ENCODE results near the gene MTHFD2L.
A peak's percentile ranks its signal among the peaks of the same experiment; 100 is the strongest.
"Not testable (repeated sequence)": the region's sequence is repeated elsewhere in the genome, so short reads cannot be mapped to it uniquely, and the experiment has no call there.

Gene MTHFD2L

GRCh38 chr4:74157561-74158465, at the start of gene MTHFD2L:
Gene MTHFD2L, plus strand, starts transcription at chr4:74158118. Its CDS starts 21 bp downstream, at chr4:74158139.
- DNase-seq: peak; percentile 93

- DNase-seq: no peak
Measured at GRCh38 chr4:74108457-74109115, 49.3 kb upstream of the MTHFD2L start.

- DNase-seq: no peak
Measured at GRCh38 chr4:74109116-74109869, 48.6 kb upstream of the MTHFD2L start.

DNA sequence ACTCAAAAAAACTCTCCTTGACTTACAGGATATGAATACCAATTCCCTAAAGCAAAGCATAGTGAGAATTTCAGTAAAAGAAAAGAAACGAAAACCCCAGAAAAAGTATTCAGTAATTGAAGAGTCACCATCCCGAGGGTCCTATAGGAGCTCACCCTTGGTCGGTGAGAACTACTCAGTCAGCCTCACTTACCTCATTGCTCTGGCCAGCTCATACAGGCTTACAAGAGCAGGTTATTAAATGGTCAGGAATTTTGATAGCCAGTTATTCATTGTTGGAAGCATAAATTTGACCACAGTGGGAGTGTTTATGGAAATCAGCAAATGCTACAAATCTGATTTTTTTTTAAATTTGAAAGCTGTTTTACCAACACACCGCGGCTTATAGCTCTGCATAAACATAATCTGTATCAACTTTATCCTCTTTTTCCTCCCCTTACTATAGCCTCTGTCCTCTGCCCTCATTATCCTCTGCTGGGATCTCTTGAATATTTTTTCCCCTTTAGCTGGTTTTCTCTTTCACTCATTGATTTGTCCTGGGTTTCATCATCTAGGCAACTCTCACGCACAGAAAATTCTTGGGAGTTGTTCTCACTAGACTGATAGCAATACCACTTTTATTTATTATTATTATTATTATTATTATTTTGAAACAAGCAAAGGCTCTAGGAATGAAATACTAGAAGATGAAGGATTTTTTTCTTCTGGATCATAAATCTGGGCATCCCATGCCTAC, 47.9 kb upstream of the MTHFD2L start:
- no peak for DNase-seq

DNA sequence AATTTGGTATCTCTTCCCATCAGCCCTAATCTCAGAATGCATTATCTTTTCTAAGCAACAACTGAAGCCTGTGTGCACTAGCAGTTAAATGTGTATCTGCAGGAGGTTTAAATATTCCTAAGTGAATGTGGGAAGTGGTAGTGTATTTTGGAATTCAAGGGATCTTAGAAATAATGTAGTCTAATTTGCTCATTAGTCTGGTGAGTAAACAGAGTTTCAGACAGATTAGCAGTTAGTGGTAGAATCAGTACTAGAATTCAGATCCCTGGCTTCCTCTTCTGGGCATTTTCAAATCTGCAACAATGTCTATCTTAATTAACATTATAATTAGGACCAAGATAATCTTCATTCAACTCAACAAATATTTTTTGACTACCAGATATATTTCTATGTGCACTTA, 47.2 kb upstream of the MTHFD2L start:
- no peak for DNase-seq

DNA sequence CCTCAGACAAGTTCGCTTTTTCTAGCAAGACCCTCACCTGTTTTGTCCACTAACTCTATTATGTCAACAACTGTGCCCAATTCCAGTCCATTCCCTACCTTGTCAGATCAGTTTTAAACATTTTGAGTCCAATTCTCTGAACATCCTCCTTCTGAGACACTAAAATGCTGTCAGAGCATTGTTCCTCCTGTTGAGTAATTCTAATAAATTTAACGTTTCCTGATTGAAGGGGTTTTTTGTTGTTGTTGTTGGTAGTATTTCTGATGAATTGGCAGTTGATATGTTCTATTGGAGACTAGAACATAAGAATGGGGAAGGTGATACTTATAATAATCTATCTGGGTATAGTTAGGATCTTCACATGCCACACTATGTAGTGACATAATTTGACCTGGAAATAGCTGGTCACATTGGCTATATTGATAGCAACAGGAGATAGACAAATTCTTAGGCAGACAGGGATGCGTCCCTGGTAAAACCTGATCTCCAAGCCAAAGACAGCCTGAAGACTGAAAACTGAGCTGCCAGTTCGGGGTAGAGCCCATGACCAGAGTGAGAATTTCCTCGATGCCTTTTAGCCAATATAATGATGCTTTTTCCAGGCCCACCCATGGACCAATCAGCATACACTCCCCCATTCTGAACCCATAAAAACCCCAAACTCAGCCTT, 46.5 kb upstream of the MTHFD2L start:
- DNase-seq: no peak

GRCh38 chr4:74111990-74112389, 45.9 kb upstream of the MTHFD2L start:
- DNase-seq: no peak

DNA sequence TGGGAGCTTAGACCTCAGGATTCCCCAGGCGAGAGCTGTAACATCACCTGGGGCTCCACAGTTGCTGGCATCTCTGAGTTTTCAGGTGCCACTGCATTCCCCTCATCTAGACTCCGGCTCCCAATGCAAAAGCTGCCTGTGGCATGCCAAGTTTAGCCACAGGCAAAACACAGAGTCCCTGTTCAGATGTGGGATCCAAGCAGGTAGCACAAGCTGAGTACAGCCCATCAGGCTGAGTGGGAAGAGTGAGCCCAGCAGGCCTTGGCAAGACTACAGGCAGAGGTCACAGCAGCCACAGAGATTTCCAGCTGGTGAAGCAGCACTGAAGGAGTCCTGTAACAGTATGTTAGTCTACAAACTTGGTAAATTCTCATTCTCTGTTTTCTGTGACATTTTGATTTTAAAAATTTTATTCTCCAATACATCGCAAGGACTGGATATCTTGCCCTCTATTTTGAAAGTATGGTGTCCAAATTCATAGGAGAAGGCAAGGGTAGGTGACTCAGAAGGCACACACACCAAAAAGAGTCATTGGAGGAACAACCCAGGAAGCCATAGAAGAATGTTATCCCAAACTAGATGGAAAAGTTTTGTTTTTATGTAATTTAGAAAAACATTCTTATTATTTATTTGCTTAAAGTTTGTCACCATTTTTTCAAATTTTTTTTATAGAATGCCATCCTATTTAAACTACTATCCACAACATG, 45.4 kb upstream of the MTHFD2L start:
- no peak for DNase-seq

DNA sequence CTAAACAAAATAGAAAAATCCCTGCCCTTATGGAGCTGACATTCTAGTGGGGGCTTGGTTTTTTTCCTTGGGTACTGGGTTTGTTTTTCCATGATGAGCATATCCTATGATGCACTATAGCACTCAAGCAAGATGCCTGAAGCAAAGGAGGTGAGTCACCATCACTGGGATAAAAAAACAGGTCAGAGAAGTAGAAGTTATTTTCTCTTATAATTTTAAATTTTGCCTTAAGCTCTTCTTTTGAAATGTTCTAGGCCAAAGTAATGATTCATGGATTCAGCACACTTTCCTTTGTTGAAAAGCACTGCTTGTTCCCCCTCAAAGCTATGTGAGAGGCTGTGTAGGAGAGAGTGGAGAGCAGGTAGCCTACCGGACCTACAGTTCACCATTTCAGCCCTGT, 43.7 kb upstream of the MTHFD2L start:
- DNase-seq: no peak

DNA sequence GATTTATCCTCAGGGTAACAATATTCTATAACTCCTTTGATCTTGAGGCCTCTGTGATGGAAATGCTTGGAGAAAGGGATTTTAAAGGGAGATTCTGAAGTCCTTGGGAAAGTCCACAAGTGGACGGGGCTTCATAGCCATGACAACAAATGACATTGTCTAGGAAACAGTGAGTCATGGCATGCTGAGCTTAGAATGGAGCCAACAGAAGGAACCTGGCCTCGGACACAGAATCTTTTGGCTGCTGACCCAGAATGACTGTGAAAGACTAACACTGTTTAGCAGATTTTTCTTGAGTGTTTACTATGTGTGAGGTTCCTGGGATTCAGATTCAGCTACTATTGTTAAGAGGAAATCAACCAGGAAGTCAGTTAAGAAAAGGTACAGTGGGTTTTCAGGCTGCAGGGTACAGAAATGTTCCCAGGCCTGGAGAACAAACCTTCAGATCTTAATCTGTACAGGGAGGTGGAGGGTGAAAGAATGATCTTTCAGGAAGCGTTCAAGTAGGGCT, 40.8 kb upstream of the MTHFD2L start:
- DNase-seq: peak; percentile 80

- no peak for DNase-seq
Measured at GRCh38 chr4:74118600-74119338, 39.1 kb upstream of the MTHFD2L start.

DNA sequence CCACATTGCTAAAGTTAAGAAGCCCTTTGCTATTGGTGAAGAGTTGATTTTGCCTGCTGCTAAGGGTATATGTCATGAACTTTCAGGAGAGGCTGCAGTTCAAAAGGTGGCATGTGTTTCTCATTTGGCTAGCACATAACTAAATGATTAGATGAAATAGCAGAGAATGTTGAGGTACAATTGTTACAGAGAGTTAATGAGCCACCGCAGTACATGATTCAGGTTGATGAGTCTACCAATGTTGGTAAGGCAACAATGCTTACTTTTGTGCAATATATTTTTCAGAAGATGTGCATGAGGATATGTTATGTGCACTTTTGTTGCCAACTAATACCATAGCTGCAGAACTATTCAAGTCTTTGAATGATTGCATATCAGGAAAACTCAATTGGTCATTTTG, 37.8 kb upstream of the MTHFD2L start:
- no peak for DNase-seq

DNA sequence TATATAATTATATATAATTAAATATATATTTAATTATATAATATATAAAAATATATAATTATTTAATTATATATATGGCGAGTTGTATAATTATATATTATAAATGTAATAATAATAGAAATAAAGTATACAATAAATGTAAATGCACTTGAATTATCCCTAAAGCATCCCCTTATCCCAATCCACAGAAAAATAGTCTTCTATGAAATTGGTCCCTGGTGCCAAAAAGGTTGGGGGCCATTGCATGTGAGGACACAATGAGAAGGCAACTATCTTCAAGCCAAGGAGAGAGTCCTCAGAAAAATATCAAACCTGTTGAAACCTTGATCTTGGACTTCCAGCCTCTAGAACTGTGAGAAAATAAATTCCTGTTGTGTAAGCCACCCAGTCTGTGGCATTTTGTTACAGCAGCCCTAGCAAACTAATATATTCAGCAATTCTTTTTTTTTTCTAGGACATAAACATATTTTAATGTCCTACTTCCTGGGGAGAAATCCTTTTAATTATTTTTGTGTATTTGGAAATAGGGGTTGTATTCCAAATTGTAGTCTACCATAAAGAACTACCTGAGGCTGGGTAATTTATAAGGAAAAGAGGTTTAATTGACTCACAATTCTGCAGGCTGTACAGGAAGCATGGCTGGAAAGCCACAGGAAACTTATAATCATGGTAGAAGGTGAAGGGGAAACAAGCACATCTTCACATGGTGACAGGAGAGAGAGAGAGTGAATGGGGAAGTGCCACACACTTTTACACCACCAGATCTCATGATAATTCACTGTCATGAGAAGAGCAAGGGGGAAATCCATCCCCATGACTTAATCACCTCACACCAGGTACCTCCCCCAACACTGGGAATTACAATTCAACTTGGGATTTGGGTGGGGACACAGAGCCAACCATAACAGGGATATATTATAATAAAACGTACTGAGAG, 36.0 kb upstream of the MTHFD2L start:
- no peak for DNase-seq

DNA sequence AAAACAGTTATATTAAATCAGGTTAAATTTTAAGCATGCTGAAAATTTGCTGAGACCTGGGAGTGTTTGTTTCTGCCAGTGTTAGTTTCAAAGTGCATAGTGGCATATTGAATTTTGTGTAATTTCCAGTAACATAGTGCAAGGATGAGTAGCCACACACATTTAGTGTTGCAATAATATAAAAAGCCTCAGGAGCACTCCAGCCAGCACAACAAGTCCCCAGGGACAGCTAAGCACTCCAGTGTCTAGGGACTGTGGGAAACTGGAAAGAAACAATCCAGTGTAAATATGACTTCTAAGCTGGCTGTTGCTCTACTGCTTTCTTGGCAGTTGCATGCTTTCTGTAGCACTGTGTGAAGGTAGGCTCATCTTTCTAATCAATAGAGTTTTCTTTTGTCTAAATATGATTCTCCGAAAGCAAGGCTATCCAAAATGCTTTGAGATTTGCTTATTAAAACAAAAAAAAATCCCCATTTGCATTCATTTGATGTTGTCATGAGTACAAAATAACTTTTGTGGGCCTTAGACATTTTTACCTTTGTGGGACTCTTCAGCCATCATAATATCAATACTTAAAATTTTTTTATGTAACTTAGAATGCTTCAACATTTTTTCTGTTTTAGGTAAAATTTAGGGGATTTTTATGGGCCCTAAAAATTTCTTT, 34.7 kb upstream of the MTHFD2L start:
- no peak for DNase-seq

DNA sequence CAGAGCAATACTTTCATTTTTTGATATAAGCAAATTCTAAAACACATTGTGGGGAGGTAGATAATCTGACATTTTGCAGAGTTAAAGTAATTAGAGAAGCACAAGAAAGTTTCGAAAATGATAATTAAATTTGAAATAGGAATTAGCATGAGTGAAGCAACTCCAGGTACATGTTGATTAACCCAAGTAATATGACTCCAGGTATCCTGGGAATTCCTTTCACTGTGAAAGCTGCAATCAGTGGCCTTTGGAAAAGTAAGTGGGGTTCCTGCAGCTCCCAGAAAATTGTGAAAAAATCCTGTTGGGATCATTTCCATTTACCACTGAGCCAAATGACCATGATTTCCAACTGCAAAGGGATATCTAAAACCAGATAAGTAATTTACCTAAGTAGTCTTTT, 32.9 kb upstream of the MTHFD2L start:
- DNase-seq: no peak

DNA sequence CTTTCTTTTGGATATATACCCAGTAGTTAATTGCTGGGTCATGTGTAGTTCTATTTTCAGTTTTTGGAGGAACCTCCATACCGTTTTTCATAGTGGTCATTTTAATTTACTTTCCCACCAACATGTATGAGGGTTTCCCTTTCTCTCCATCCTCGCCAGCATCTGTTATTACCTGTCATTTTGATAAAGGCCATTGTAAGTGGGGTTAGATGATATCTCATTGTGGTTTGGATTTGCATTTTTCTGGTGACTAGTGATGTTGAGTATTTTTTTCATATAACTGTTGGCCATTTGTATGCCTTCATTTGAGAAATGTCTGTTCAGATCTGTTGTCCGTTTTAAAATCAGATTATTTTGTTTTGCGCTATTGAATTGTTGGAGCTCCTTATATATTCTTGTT, 30.2 kb upstream of the MTHFD2L start:
- DNase-seq: no peak

- DNase-seq: not testable (repeated sequence)
Measured at GRCh38 chr4:74130843-74131242, 27.1 kb upstream of the MTHFD2L start.

DNA sequence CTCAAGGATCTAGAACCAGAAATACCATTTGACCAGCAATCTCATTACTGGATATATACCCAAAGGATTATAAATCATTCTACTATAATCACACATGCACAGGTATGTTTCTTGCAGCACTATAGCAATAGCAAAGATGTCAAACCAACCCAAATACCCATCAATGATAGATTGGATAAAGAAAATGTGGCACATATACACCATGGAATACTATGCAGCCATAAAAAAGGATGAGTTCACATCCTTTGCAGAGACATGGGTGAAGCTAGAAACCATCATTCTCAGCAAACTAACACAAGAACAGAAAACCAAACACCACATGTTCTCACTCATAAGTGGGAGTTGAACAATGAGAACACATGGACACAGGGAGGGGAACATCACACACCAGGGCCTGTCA, 25.7 kb upstream of the MTHFD2L start:
- not testable (repeated sequence) for DNase-seq

DNA sequence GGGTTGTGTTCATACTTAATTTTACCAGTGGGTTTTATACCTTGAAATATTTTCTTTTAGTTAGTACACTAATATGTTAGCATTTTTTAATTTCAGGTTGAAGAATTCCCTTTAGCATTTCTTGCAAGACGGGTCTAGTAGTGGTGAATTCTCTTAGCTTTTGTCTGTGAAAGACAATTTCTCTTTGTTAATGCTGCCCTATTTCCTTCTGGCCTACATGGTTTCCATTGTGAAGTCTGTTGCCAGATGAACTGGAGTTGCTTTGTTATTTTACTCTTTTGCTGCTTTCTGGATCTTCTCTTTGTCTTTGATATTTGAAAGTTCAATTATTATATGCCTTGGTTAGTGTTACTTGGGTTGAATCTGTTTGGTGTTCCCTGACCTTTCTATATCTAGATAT, 25.0 kb upstream of the MTHFD2L start:
- DNase-seq: no peak
